PC-3 (cell line): ENCODE results near the gene NUDT6.
"Not testable (repeated sequence)": the region's sequence is repeated elsewhere in the genome, so short reads cannot be mapped to it uniquely, and the experiment has no call there.

Source experiments
- CTCF ChIP-seq: fragments of 300-600 bp; sonication (generic); conservative IDR thresholded peaks from 2 replicates; pipeline ENCODE4 v1.5.1; 2017; ENCODE audit warnings: antibody characterized with exemption, low read depth, mild to moderate bottlenecking, low read length
- EZH2phosphoT487 ChIP-seq: fragments of 300-600 bp; sonication (generic); IDR thresholded peaks from 2 replicates; pipeline ENCODE4 v1.6.1; 2018; ENCODE audit warnings: mild to moderate bottlenecking, antibody characterized with exemption, low read length, borderline replicate concordance

GRCh38 chr4:122868235-122868634 is 54.2 kb downstream of the NUDT6 start:
- not testable (repeated sequence) for TF ChIP-seq EZH2phosphoT487, CTCF
